ENCODE results near the gene KRT82. TPM values are rescaled to one million over a fixed set of nuclear protein-coding genes. Genes with fewer than 3 reads are reported as not detected.

KRT82 gene
- total and polyA plus RNA-seq, 3 donors from 2014 or later, result not detected

DNA sequence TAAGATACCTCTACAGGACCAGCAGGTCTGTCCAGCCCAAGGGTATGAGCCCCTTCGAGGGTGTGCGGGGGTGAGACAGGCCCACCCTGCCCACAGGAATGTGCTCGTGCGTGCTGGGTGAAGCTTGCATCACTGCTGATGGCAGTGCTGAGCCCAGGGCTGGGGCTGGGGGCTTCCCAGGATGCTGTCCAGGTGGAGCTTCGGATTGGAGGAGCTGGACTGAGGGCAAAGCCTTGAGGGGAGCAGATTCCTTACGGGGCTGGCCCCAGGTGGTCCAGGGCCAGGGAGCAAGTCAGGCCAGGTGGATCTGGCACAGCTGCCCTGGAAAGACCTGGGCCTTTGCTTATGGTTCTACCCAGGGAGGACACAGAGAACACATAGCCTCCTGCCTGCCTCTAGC lies 36.3 kb downstream of the KRT82 start:
- no peak for DNase-seq
- H3K4me1 ChIP-seq, result no peaks in the 10 kb centered on the region
- no peak for TF ChIP-seq POLR2A (IDR thresholded peaks at IDR 0.05)
- TF ChIP-seq, protein P1, sequence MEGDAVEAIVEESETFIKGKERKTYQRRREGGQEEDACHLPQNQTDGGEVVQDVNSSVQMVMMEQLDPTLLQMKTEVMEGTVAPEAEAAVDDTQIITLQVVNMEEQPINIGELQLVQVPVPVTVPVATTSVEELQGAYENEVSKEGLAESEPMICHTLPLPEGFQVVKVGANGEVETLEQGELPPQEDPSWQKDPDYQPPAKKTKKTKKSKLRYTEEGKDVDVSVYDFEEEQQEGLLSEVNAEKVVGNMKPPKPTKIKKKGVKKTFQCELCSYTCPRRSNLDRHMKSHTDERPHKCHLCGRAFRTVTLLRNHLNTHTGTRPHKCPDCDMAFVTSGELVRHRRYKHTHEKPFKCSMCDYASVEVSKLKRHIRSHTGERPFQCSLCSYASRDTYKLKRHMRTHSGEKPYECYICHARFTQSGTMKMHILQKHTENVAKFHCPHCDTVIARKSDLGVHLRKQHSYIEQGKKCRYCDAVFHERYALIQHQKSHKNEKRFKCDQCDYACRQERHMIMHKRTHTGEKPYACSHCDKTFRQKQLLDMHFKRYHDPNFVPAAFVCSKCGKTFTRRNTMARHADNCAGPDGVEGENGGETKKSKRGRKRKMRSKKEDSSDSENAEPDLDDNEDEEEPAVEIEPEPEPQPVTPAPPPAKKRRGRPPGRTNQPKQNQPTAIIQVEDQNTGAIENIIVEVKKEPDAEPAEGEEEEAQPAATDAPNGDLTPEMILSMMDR (IDR thresholded peaks at IDR 0.05), result no peak
- H3K27ac ChIP-seq, result no peak overlapping the region
- no peak overlapping the region for H3K4me3 ChIP-seq
- intact Hi-C loops (cut with DNase I; ENCODE audit: low total_unique reads), result loop anchor here (5.0 kb wide), 1 partner anchor 502 kb away; no protein-coding TSS in a partner anchor
- H3K27me3 ChIP-seq, result no peaks in the 10 kb centered on the region
- H3K36me3 ChIP-seq (ENCODE audit: low read depth, missing control alignments), result no peaks in the 10 kb centered on the region
- 96 to 100% methylated on average over 1 to 6 of the region's 6 CpGs for WGBS, 2 donors
- H3K9me3 ChIP-seq, result no peaks in the 10 kb centered on the region

DNA sequence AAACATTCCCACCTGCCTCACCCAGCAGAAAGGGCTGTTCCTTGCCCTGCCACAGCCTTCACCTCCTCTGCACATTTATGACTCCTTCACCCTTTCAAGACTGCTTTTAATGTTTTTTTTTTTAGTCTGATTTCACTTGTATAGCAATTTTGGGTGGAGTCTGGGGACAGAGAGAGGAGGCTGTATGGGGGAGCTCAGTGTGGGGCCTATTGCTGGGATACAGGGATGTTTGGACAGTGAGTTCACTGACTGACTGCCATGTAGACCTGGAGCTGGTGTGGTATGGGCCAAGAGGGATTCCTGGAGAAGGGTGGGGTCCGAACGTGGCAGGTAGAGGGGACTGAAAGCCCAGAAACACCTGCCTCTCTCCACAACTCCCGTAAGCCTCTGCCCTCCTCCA lies 36.9 kb downstream of the KRT82 start:
- intact Hi-C loops (cut with DNase I; ENCODE audit: low total_unique reads), result no loop called here
- no peak for TF ChIP-seq POLR2A (IDR thresholded peaks at IDR 0.05)
- TF ChIP-seq, protein P1 (IDR thresholded peaks at IDR 0.05), result no peak
- Histone ChIP-seq H3K9me3 (no peaks in the 10 kb centered on the region), H3K4me1 (no peaks in the 10 kb centered on the region), H3K27ac (no peak overlapping the region), H3K36me3 (ENCODE audit: low read depth, missing control alignments) (no peaks in the 10 kb centered on the region), H3K4me3 (no peak overlapping the region), H3K27me3 (no peaks in the 10 kb centered on the region)
- DNase-seq, result no peak
- WGBS, 2 donors, result 88% methylated on average over 3 of the region's 3 CpGs

DNA sequence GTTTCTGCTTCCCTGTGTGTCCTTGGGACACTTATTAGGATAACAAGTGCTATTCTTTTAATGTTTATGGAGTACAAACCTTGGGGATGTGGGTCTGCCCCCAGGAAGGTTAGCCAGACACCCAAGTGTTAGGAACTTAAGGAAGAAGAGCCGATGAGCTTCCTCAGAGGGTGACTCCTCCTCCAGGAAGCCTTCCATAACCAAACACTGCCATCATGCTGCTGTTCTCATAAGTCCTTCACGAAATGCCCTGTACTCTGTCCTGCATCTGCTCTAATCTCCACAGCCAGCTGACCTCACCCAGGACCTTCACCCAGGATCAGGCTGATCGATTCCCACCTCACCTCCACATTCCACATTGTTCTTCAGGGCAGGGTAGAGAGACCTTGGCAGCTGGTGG lies 37.6 kb downstream of the KRT82 start:
- Histone ChIP-seq H3K36me3 (ENCODE audit: low read depth, missing control alignments) (no peaks in the 10 kb centered on the region), H3K27ac (no peak overlapping the region), H3K4me3 (no peak overlapping the region), H3K4me1 (no peaks in the 10 kb centered on the region), H3K9me3 (no peaks in the 10 kb centered on the region), H3K27me3 (no peaks in the 10 kb centered on the region)
- TF ChIP-seq, protein P1 (IDR thresholded peaks at IDR 0.05), result no peak
- TF ChIP-seq POLR2A (IDR thresholded peaks at IDR 0.05), result no peak
- intact Hi-C loops (cut with DNase I; ENCODE audit: low total_unique reads), result no loop called here
- WGBS, 2 donors, result 67 to 70% methylated on average over 3 of the region's 3 CpGs
- no peak for DNase-seq

DNA sequence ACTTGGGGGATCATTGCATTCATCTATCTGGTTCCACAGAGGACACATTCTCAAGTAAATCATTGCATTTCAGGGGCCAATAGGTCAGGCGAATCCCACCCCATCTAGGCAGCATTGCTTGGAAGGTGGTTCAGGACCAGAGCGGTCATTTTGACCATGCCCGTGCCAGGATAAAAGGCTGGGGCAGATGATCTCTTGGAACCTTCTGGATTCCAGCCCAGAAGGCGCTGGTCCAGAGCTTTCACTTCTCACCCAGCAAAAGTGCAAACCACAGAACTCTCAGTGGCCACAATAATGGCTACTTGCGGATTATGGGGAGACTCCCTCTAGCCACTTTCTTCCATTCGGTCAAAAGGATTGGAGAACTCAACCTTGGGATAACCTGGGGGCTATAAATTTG lies 38.3 kb downstream of the KRT82 start:
- Histone ChIP-seq H3K4me1 (no peaks in the 10 kb centered on the region), H3K36me3 (ENCODE audit: low read depth, missing control alignments) (no peaks in the 10 kb centered on the region), H3K9me3 (no peaks in the 10 kb centered on the region), H3K27me3 (no peaks in the 10 kb centered on the region), H3K4me3 (no peak overlapping the region), H3K27ac (no peak overlapping the region)
- 88 to 91% methylated on average over 6 of the region's 6 CpGs for WGBS, 2 donors
- TF ChIP-seq, protein P1 (IDR thresholded peaks at IDR 0.05), result no peak
- no peak for TF ChIP-seq POLR2A (IDR thresholded peaks at IDR 0.05)
- intact Hi-C loops (cut with DNase I; ENCODE audit: low total_unique reads), result no loop called here
- DNase-seq, result no peak

DNA sequence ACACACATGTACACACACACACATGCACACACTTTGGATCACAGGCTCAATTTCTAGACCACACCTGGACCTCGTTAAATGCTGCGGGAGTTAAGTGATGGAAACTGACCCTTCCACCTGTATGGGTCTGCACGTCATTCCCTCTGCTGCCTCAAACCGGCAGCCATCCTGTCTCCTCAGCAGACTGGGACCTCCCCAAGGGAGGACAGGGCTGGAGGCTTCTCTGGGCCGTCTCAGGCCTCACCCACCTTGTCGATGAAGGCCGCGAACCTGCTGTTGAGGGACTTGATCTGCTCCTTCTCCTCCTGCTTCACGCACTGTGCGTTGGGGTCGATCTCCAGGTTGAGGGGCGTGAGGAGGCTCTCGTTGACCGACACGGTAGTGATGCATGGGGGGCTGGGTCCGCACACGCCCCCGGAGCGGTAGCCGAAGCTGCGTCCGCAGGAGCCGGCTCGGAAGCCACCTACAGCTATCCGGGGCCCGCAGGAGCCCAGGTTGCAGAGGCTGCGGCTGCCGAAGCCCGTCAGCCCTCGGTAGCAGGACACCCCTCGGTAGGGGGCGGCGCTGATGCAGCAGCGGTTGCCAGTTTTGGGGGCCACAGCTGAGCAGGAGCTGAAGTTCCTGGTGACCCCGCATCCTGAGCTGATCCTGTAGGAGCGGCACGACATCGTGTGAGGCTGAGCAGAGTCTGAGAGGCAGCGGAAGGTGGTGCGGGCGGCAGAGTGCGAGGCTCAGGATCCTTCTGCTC lies 39.2 kb downstream of the KRT82 start, which contains the start of gene KRT85:
TSS of gene KRT85 (minus strand) at position 744 of the 748 bp plus-strand sequence. CDS start at position 668, 76 bp downstream.
- Histone ChIP-seq H3K36me3 (ENCODE audit: low read depth, missing control alignments) (no peaks in the 10 kb centered on the region), H3K4me3 (no peak within 1 kb of the TSS), H3K9me3 (no peaks in the 10 kb centered on the region), H3K4me1 (no peaks in the 10 kb centered on the region), H3K27ac (no peak within 1 kb of the TSS), H3K27me3 (no peaks in the 10 kb centered on the region)
- intact Hi-C loops (cut with DNase I; ENCODE audit: low total_unique reads), result no loop called here
- WGBS, 2 donors, result 64 to 73% methylated on average over 13 to 42 of the region's 42 CpGs
- no peak for DNase-seq
- TF ChIP-seq, protein P1 (IDR thresholded peaks at IDR 0.05), result no peak
- TF ChIP-seq POLR2A (IDR thresholded peaks at IDR 0.05), result no peak

Data from testis (tissue), 3 donors.